Upper lobe of left lung (tissue), 6 donors: Measurements from ENCODE around the gene NFIX. TPM values are rescaled to one million over a fixed set of nuclear protein-coding genes. Genes with fewer than 3 reads are reported as not detected.

Experiments
- ATAC-seq, 2 donors: fragments of 200-7000 bp; cut with Tn5 transposase; one replicate each; pipeline ENCODE4 v1.9.1; 2022; ENCODE audit warnings: mild to moderate bottlenecking in 2 of 2, moderate library complexity in 2 of 2; ENCODE audit not compliant: low FRiP score in 2 of 2
- DNase-seq, 2 donors: peaks; one replicate each; pipeline ENCODE4 v3.0.0-alpha.2; 2019 to 2020
- H3K27ac ChIP-seq, 4 donors: fragments of 200-600 bp; sonication (generic); one replicate each; pipeline ENCODE4 v1.5.1; 2016 to 2019
- H3K27me3 ChIP-seq, 4 donors: fragments of 200-600 bp; sonication (generic); one replicate each; pipeline ENCODE4 v1.5.1; 2017 to 2019
- H3K36me3 ChIP-seq, 4 donors: fragments of 200-600 bp; sonication (generic); one replicate each; pipeline ENCODE4 v1.5.1; 2016 to 2019
- H3K4me1 ChIP-seq, 4 donors: fragments of 200-600 bp; sonication (generic); one replicate each; pipeline ENCODE4 v1.5.1; 2018 to 2019
- H3K4me3 ChIP-seq, 4 donors: fragments of 200-600 bp; sonication (generic); one replicate each; pipeline ENCODE4 v1.5.1; 2017 to 2019; ENCODE audit warnings: mild to moderate bottlenecking in 2 of 4, moderate library complexity in 1 of 4
- H3K9me3 ChIP-seq, 4 donors: fragments of 200-600 bp; sonication (generic); one replicate each; pipeline ENCODE4 v1.5.1; 2018 to 2019
- EP300 ChIP-seq, 4 donors: sonication (generic); formaldehyde crosslinking; IDR thresholded peaks; one replicate each; pipeline ENCODE4 v1.5.1; 2017; ENCODE audit warnings: antibody characterized with exemption in 4 of 4, control low read depth in 2 of 4
- POLR2A ChIP-seq, 4 donors: fragments of 450-650 bp; IDR thresholded peaks; one replicate each; pipeline ENCODE4 v1.5.1; 2016 to 2017; ENCODE audit warnings: antibody characterized with exemption in 4 of 4, mild to moderate bottlenecking in 2 of 4
- POLR2AphosphoS5 ChIP-seq, 2 donors: sonication (generic); formaldehyde crosslinking; IDR thresholded peaks; one replicate each; pipeline ENCODE4 v1.5.1; 2017; ENCODE audit warnings: antibody characterized with exemption in 2 of 2
- WGBS, 2 donors: methylation state at CpG; one replicate each; pipeline ENCODE4 v1.1.5; 2017 to 2018; 5-methylcytosine and 5-hydroxymethylcytosine counted together
- total RNA-seq, 6 donors: library from RNA; depleted of rRNA in 4 of 6; stranded (reverse); fragments of >200 nt in 4 of 6; gene quantifications; one replicate each; pipeline versions ENCODE4 v1.1.0 to v1.2.1, GENCODE V29; 2016 to 2021
- TF ChIP-seq, protein P1 (sequence below), 6 experiments: fragments of 450-650 bp in 4 of 6; fragments of 200-600 bp in 2 of 6; sonication (generic) in 2 of 6; IDR thresholded peaks; one replicate each; pipeline ENCODE4 v1.5.1; 2016 to 2019; ENCODE audit warnings: antibody characterized with exemption in 6 of 6
- donor health status: DM: no; HTN: no; CAD: no; lungs with moderate emphysema.
- donor health status: DM: no; HTN: yes; CAD: no; lungs with severe emphysema.

The NFIX gene
- total RNA-seq, 6 donors from 2014 or later = 64.0 to 188 (median 107) TPM

DNA sequence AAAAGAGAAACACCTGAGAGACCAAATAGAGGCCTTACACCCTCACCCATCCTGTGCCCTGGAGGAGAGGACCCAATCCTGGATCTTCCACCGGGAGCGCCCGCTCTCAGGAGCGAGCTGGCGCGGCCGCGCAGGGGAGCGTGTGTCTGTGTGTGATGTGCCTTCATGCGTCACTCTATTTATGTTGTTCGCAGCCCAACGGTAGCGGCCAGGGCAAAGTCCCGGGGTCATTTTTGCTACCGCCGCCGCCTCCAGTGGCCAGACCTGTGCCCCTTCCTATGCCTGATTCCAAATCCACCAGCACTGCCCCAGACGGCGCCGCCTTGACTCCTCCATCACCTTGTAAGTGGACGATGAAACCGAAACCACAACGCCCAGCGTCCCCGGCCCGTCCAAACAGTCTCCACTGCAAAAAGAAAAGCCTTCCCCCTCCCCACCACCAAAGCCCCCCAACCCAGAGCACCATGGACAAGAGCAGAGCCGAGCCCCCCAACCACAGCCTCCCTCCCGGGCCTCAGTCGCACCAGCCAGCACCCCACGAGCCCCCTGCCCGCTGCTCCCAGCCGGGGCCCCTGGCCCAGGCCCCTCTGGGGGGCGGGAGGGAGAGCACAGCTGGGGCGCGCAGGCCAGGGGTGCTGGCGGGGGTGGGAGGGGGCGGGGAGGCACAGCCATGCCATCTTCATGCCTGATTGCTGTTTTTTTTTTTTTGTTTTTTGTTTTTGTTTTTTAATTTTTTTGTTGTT lies 92.7 kb downstream of the NFIX start:
- TF ChIP-seq POLR2A (IDR thresholded peaks at IDR 0.05) = no peak
- no peak for TF ChIP-seq EP300 (IDR thresholded peaks at IDR 0.05)
- no peak for TF ChIP-seq POLR2AphosphoS5 (IDR thresholded peaks at IDR 0.05)
- TF ChIP-seq, protein P1, sequence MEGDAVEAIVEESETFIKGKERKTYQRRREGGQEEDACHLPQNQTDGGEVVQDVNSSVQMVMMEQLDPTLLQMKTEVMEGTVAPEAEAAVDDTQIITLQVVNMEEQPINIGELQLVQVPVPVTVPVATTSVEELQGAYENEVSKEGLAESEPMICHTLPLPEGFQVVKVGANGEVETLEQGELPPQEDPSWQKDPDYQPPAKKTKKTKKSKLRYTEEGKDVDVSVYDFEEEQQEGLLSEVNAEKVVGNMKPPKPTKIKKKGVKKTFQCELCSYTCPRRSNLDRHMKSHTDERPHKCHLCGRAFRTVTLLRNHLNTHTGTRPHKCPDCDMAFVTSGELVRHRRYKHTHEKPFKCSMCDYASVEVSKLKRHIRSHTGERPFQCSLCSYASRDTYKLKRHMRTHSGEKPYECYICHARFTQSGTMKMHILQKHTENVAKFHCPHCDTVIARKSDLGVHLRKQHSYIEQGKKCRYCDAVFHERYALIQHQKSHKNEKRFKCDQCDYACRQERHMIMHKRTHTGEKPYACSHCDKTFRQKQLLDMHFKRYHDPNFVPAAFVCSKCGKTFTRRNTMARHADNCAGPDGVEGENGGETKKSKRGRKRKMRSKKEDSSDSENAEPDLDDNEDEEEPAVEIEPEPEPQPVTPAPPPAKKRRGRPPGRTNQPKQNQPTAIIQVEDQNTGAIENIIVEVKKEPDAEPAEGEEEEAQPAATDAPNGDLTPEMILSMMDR (IDR thresholded peaks at IDR 0.05) = no peak
- no peak for DNase-seq
- H3K36me3 ChIP-seq = peaks cover 0 to 53% (median 21%) of the 10 kb centered on the region in 4 donors
- WGBS, 2 donors = 89 to 93% methylated on average over 31 to 35 of the region's 37 CpGs
- no peaks in the 10 kb centered on the region for H3K9me3 ChIP-seq
- no peak overlapping the region for H3K4me3 ChIP-seq
- peaks cover 30 to 49% (median 36%) of the 10 kb centered on the region in 4 donors for H3K4me1 ChIP-seq
- ATAC-seq = no peak
- H3K27me3 ChIP-seq = no peaks in the 10 kb centered on the region
- H3K27ac ChIP-seq = no peak overlapping the region

DNA sequence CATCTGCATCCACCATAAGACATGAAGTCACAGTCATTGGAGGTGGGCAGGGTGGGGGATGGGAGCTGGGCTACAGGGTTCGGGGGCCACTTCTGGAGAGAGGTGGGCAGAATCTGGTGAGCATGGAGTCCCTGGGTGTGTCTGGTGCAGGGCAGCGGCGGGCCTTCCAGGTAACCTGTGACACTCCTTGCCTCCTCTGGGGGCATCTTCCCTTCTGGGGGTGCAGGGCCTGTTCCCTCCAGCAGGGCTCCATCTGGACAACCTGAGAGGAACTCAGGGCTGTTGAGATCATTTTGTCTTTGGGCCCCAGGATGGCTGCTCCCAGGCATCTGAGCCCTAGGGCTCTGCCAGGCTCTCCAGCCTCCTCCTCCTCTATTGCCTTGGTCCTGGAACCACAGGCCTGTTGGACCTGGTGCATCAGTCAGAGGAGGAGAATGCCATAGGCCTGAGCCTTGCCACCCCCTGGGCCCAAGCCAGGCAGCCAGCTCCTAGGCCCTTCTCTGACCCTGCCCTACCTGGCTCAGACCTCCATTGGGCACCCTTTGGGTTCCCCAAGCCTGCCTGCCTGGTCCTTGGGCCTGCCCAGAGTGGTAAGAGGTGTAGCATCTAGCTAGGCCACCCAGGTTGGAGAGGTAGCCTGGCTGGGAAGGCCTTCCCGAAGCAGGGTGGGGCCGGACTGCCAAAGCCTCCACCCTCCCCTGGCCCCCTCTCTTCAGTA lies 94.0 kb downstream of the NFIX start:
- ATAC-seq (no peak), DNase-seq (no peak)
- Histone ChIP-seq H3K9me3 (no peaks in the 10 kb centered on the region), H3K36me3 (peaks cover 0 to 39% (median 13%) of the 10 kb centered on the region in 4 donors), H3K4me3 (no peak overlapping the region), H3K4me1 (peaks cover 39 to 62% (median 48%) of the 10 kb centered on the region in 4 donors), H3K27ac (peak overlapping the region in 3 of 4 donors; percentile 56 to 96 (median 62)), H3K27me3 (no peaks in the 10 kb centered on the region)
- TF ChIP-seq, protein P1 (IDR thresholded peaks at IDR 0.05) = peak in 1 of 6 experiments; percentile 35
- TF ChIP-seq POLR2A (IDR thresholded peaks at IDR 0.05) = no peak
- 81 to 87% methylated on average over 3 of the region's 5 CpGs for WGBS, 2 donors

DNA sequence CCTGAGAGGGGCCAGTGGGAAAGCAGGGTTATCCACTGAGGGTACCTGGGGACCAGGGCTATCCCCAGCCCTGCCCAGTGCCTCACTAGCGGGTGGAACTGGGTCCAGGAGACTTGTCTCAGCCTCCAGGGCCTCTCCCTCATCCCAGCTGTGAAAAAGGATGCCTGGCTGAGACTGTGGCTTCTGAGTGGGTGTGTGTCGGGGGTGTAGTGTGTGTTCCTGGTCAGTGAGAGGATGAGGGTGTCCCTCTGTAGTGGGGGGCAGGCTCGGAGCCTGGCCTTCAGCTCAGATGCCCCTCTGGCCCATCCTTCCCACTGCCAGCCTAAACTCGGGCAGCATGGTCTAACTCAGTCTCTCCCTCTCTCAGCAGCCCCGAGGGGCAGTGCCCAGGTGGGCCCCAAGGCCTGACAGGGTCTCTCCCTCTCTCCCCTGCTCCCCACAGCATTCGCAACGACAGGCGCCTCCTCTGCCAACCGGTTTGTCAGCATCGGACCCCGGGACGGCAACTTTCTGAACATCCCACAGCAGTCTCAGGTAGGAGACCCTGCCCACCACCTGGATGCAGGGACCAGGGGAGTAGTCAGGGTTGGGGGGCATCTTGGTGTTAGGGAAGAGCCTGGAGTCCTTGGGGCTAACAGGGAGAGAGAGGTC lies 94.7 kb downstream of the NFIX start:
- H3K27ac ChIP-seq = peak overlapping the region in 3 of 4 donors; percentile 56 to 96 (median 62)
- ATAC-seq (no peak), DNase-seq (no peak)
- peaks cover 0 to 40% (median 16%) of the 10 kb centered on the region in 4 donors for H3K36me3 ChIP-seq
- peaks cover 45 to 68% (median 54%) of the 10 kb centered on the region in 4 donors for H3K4me1 ChIP-seq
- WGBS, 2 donors = 83 to 85% methylated on average over 11 to 12 of the region's 12 CpGs
- TF ChIP-seq POLR2A (IDR thresholded peaks at IDR 0.05) = no peak
- no peak for TF ChIP-seq POLR2AphosphoS5 (IDR thresholded peaks at IDR 0.05)
- no peak for TF ChIP-seq EP300 (IDR thresholded peaks at IDR 0.05)
- TF ChIP-seq, protein P1 (IDR thresholded peaks at IDR 0.05) = no peak
- H3K9me3 ChIP-seq = no peaks in the 10 kb centered on the region
- H3K27me3 ChIP-seq = no peaks in the 10 kb centered on the region
- no peak overlapping the region for H3K4me3 ChIP-seq

DNA sequence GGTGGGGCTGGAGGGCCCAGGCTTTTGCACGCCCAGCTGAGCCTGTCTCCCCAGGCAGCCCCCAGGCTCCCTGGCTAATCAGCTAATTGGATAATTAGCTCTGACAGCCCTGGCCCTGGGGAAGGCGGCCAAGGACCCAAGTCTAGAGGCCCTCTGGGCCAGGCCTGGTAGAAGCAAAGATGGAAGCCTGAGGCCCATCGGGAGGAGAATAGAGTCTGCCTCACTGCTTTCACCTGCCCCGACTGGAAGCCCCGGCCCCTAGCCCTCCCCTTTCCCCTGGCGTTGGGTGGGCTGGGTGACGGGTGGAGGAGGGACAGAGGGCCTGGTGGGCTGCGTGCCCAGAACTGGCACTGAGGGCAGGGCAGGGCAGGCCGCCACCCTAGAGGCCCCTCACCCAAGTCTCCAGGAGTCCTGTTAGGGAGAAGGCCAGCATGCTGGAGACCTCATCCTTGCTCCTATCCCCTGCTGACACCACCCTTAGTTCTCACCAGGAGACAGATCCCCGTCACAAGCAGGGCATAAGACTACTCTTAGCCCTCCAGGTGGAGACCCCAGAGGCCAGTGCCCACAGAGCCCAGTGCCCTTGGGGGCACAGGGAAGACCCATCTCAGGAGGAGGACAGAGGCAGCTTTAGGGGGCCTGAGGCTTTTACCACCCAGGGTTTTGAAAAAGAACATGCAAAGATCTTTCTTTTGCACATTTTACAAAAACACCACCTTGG lies 95.4 kb downstream of the NFIX start:
- TF ChIP-seq, protein P1 (IDR thresholded peaks at IDR 0.05) = no peak
- TF ChIP-seq EP300 (IDR thresholded peaks at IDR 0.05) (no peak), POLR2A (IDR thresholded peaks at IDR 0.05) (no peak), POLR2AphosphoS5 (IDR thresholded peaks at IDR 0.05) (no peak)
- Histone ChIP-seq H3K27me3 (no peaks in the 10 kb centered on the region), H3K27ac (peak overlapping the region in 3 of 4 donors; percentile 56 to 96 (median 62)), H3K9me3 (no peaks in the 10 kb centered on the region), H3K4me3 (no peak overlapping the region), H3K36me3 (peaks cover 0 to 43% (median 20%) of the 10 kb centered on the region in 4 donors), H3K4me1 (peaks cover 45 to 68% (median 54%) of the 10 kb centered on the region in 4 donors)
- no peak for ATAC-seq
- DNase-seq = no peak
- WGBS, 2 donors = 79 to 96% methylated on average over 5 to 10 of the region's 10 CpGs
